DND-41 (cell line): ENCODE measurements around the gene CREB3L2.

Source experiments
- EZH2 ChIP-seq: IDR thresholded peaks from 3 replicates; pipeline ENCODE4 v1.6.1; 2012; ENCODE audit warnings: borderline replicate concordance, low read depth, mild to moderate bottlenecking, moderate library complexity, low read length, inconsistent platforms; ENCODE audit not compliant: severe bottlenecking
- TF ChIP-seq, protein P1 (sequence below): IDR thresholded peaks from 2 replicates; pipeline ENCODE4 v1.5.1; 2012; ENCODE audit warnings: borderline replicate concordance, low read length, moderate library complexity, mild to moderate bottlenecking; ENCODE audit not compliant: poor library complexity, severe bottlenecking; ENCODE audit errors: extremely low read depth

DNA sequence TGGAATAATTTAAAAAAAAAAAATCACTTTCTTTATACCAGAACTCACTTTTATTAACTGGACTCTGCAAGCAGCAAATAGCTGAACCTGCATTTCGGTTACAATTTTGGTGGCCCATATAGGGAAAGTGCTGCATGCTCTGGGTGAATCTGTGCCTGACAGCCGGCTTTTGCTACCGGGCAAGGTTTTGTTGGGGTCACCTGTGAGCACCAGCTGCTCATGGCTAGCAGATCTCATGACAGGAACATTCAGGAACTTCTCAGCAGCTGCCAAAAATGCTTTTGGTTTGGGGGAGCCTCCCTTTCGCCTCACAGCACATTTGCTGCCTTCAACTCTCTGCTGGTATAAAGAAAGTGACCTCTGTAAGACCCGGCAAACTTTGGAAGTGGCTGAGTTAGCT is 13.2 kb upstream of the CREB3L2 start:
- TF ChIP-seq, protein P1, sequence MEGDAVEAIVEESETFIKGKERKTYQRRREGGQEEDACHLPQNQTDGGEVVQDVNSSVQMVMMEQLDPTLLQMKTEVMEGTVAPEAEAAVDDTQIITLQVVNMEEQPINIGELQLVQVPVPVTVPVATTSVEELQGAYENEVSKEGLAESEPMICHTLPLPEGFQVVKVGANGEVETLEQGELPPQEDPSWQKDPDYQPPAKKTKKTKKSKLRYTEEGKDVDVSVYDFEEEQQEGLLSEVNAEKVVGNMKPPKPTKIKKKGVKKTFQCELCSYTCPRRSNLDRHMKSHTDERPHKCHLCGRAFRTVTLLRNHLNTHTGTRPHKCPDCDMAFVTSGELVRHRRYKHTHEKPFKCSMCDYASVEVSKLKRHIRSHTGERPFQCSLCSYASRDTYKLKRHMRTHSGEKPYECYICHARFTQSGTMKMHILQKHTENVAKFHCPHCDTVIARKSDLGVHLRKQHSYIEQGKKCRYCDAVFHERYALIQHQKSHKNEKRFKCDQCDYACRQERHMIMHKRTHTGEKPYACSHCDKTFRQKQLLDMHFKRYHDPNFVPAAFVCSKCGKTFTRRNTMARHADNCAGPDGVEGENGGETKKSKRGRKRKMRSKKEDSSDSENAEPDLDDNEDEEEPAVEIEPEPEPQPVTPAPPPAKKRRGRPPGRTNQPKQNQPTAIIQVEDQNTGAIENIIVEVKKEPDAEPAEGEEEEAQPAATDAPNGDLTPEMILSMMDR: no peak
- TF ChIP-seq EZH2: no peak
